ENCODE measurements around the gene ARHGAP24.

The ARHGAP24 gene

DNA sequence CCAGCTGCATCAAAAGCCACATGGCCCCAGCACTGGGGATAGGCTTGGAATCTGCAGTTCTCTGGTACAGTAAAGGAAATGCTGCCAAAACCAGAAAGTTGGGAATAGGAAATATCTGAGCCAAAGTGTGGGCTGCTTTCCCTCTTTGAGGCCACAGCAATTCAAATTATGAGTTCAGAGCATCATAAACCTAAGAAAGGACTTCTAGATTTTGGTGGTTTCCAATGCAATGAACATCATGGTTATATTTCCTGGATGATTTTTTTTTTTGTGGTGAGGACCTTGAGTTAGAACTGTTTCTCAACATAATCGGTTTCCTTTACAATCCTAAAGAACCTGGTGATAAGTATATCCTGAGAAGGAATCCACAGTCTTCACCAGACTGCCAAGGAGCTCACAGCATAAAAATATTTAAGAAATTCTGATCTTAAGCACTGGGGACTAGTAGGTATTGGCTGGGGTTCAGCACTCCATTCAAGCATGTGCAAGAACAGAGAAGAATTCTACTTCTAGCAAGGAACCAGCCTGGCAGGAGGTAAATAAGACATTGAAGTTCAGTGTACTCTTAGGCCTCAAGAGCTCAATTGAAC is 29.8 kb upstream of the ARHGAP24 start:
- WGBS (ENCODE audit: insufficient coverage), result no CpG with 5 or more reads among the region's 1 CpG
- H3K27ac ChIP-seq (ENCODE audit: insufficient read depth in 1 of 2, low read depth in 1 of 2, low read length in 2 of 2, poor library complexity in 1 of 2, severe bottlenecking in 2 of 2), result no peak overlapping the region
- no peaks in the 10 kb centered on the region for H3K36me3 ChIP-seq (ENCODE audit: control insufficient read depth in 4 of 4, insufficient read depth in 4 of 4, low read length in 3 of 4)
- no peak for DNase-seq
- H3K4me1 ChIP-seq (ENCODE audit: control extremely low read depth in 1 of 4, control insufficient read depth in 4 of 4, insufficient read depth in 4 of 4, low read length in 3 of 4), result peaks cover 0 to 4% (median 2%) of the 10 kb centered on the region in 4 experiments
- ChIA-PET POLR2A (no interaction called here), CTCF (no interaction called here)
- no peaks in the 10 kb centered on the region for H3K27me3 ChIP-seq (replicated peaks in 2 of 5; ENCODE audit: control insufficient read depth in 4 of 5, insufficient read depth in 5 of 5, low read length in 4 of 5)
- H3K9me3 ChIP-seq (ENCODE audit: control extremely low read depth in 1 of 5, control insufficient read depth in 4 of 5, insufficient read depth in 2 of 5, low read depth in 1 of 5, low read length in 4 of 5), result no peaks in the 10 kb centered on the region
- no peak overlapping the region for H3K4me3 ChIP-seq (ENCODE audit: control insufficient read depth in 1 of 7, extremely low read depth in 1 of 7, insufficient read depth in 4 of 7, low read depth in 2 of 7, low read length in 6 of 7)

- Histone ChIP-seq H3K27ac (ENCODE audit: insufficient read depth in 1 of 2, low read depth in 1 of 2, low read length in 2 of 2, poor library complexity in 1 of 2, severe bottlenecking in 2 of 2) (no peak overlapping the region), H3K36me3 (ENCODE audit: control insufficient read depth in 4 of 4, insufficient read depth in 4 of 4, low read length in 3 of 4) (no peaks in the 10 kb centered on the region), H3K4me1 (ENCODE audit: control extremely low read depth in 1 of 4, control insufficient read depth in 4 of 4, insufficient read depth in 4 of 4, low read length in 3 of 4) (peaks cover 0 to 4% (median 2%) of the 10 kb centered on the region in 4 experiments), H3K4me3 (ENCODE audit: control insufficient read depth in 1 of 7, extremely low read depth in 1 of 7, insufficient read depth in 4 of 7, low read depth in 2 of 7, low read length in 6 of 7) (no peak overlapping the region), H3K9me3 (ENCODE audit: control extremely low read depth in 1 of 5, control insufficient read depth in 4 of 5, insufficient read depth in 2 of 5, low read depth in 1 of 5, low read length in 4 of 5) (no peaks in the 10 kb centered on the region), H3K27me3 (replicated peaks in 2 of 5; ENCODE audit: control insufficient read depth in 4 of 5, insufficient read depth in 5 of 5, low read length in 4 of 5) (no peaks in the 10 kb centered on the region)
- no CpG with 5 or more reads among the region's 2 CpGs for WGBS (ENCODE audit: insufficient coverage)
- no peak for DNase-seq
- POLR2A ChIA-PET, result no interaction called here
- CTCF ChIA-PET, result interaction anchor here (0.7 kb wide), 1 partner anchor 494 kb away, joined by 5 read pairs; no protein-coding TSS in a partner anchor
Observed at GRCh38 chr4:85446141-85446861, 28.6 kb upstream of the ARHGAP24 start.

- WGBS (ENCODE audit: insufficient coverage), result 92% methylated on average over 6 of the region's 6 CpGs
- Histone ChIP-seq H3K27ac (ENCODE audit: insufficient read depth in 1 of 2, low read depth in 1 of 2, low read length in 2 of 2, poor library complexity in 1 of 2, severe bottlenecking in 2 of 2) (no peak overlapping the region), H3K4me1 (ENCODE audit: control extremely low read depth in 1 of 4, control insufficient read depth in 4 of 4, insufficient read depth in 4 of 4, low read length in 3 of 4) (peaks cover 0 to 4% (median under 1%) of the 10 kb centered on the region in 4 experiments), H3K36me3 (ENCODE audit: control insufficient read depth in 4 of 4, insufficient read depth in 4 of 4, low read length in 3 of 4) (no peaks in the 10 kb centered on the region), H3K27me3 (replicated peaks in 2 of 5; ENCODE audit: control insufficient read depth in 4 of 5, insufficient read depth in 5 of 5, low read length in 4 of 5) (no peaks in the 10 kb centered on the region), H3K9me3 (ENCODE audit: control extremely low read depth in 1 of 5, control insufficient read depth in 4 of 5, insufficient read depth in 2 of 5, low read depth in 1 of 5, low read length in 4 of 5) (no peaks in the 10 kb centered on the region), H3K4me3 (ENCODE audit: control insufficient read depth in 1 of 7, extremely low read depth in 1 of 7, insufficient read depth in 4 of 7, low read depth in 2 of 7, low read length in 6 of 7) (no peak overlapping the region)
- CTCF ChIA-PET, result interaction anchor here (0.7 kb wide), 1 partner anchor 16 kb away, joined by 3 read pairs; no protein-coding TSS in a partner anchor
- DNase-seq, result no peak
- POLR2A ChIA-PET, result no interaction called here
Observed at GRCh38 chr4:85448906-85449890, 25.8 kb upstream of the ARHGAP24 start.

DNA sequence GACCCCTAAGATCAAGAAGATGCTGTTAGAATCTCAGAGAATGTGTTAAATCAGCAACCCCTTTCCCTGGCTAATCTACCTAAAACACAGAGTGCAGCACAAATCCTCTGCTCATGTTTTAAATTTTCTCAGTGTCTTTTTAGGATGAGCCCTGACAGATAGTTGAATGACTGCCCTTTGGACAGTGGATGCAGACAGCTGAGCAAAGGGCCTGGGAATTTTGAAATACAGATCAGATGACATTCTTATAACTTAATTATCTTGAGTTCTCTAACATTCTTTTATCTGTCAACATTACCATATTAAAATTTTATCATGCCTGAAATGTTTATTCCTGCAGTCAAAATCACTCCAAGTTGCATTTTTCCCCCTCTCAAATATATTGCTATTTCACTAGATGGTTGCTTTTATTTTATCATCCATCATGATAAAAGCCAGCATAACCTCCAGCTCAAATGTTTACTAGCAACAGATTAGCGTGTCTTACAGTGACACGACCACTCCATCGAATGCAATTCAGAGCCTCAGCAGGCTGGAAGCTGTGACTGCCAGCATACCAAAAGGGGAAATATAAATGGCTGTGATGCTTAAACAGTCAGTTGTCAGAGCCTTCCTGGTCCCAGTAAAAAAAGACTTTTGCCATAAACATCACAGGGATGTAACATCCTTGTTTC is 22.8 kb upstream of the ARHGAP24 start:
- ChIA-PET POLR2A (no interaction called here), CTCF (no interaction called here)
- no peaks in the 10 kb centered on the region for H3K27me3 ChIP-seq (replicated peaks in 2 of 5; ENCODE audit: control insufficient read depth in 4 of 5, insufficient read depth in 5 of 5, low read length in 4 of 5)
- DNase-seq, result no peak
- H3K4me1 ChIP-seq (ENCODE audit: control extremely low read depth in 1 of 4, control insufficient read depth in 4 of 4, insufficient read depth in 4 of 4, low read length in 3 of 4), result no peaks in the 10 kb centered on the region
- H3K36me3 ChIP-seq (ENCODE audit: control insufficient read depth in 4 of 4, insufficient read depth in 4 of 4, low read length in 3 of 4), result no peaks in the 10 kb centered on the region
- no peaks in the 10 kb centered on the region for H3K9me3 ChIP-seq (ENCODE audit: control extremely low read depth in 1 of 5, control insufficient read depth in 4 of 5, insufficient read depth in 2 of 5, low read depth in 1 of 5, low read length in 4 of 5)
- H3K27ac ChIP-seq (ENCODE audit: insufficient read depth in 1 of 2, low read depth in 1 of 2, low read length in 2 of 2, poor library complexity in 1 of 2, severe bottlenecking in 2 of 2), result no peak overlapping the region
- no peak overlapping the region for H3K4me3 ChIP-seq (ENCODE audit: control insufficient read depth in 1 of 7, extremely low read depth in 1 of 7, insufficient read depth in 4 of 7, low read depth in 2 of 7, low read length in 6 of 7)
- WGBS (ENCODE audit: insufficient coverage), result 91% methylated on average over 3 of the region's 3 CpGs

- no peaks in the 10 kb centered on the region for H3K9me3 ChIP-seq (ENCODE audit: control extremely low read depth in 1 of 5, control insufficient read depth in 4 of 5, insufficient read depth in 2 of 5, low read depth in 1 of 5, low read length in 4 of 5)
- H3K4me3 ChIP-seq (ENCODE audit: control insufficient read depth in 1 of 7, extremely low read depth in 1 of 7, insufficient read depth in 4 of 7, low read depth in 2 of 7, low read length in 6 of 7), result no peak overlapping the region
- no peak overlapping the region for H3K27ac ChIP-seq (ENCODE audit: insufficient read depth in 1 of 2, low read depth in 1 of 2, low read length in 2 of 2, poor library complexity in 1 of 2, severe bottlenecking in 2 of 2)
- no peaks in the 10 kb centered on the region for H3K4me1 ChIP-seq (ENCODE audit: control extremely low read depth in 1 of 4, control insufficient read depth in 4 of 4, insufficient read depth in 4 of 4, low read length in 3 of 4)
- no peak for DNase-seq
- POLR2A ChIA-PET, result no interaction called here
- CTCF ChIA-PET, result no interaction called here
- H3K36me3 ChIP-seq (ENCODE audit: control insufficient read depth in 4 of 4, insufficient read depth in 4 of 4, low read length in 3 of 4), result no peaks in the 10 kb centered on the region
- no peaks in the 10 kb centered on the region for H3K27me3 ChIP-seq (replicated peaks in 2 of 5; ENCODE audit: control insufficient read depth in 4 of 5, insufficient read depth in 5 of 5, low read length in 4 of 5)
Observed at GRCh38 chr4:85455942-85456341, 19.0 kb upstream of the ARHGAP24 start.

DNA sequence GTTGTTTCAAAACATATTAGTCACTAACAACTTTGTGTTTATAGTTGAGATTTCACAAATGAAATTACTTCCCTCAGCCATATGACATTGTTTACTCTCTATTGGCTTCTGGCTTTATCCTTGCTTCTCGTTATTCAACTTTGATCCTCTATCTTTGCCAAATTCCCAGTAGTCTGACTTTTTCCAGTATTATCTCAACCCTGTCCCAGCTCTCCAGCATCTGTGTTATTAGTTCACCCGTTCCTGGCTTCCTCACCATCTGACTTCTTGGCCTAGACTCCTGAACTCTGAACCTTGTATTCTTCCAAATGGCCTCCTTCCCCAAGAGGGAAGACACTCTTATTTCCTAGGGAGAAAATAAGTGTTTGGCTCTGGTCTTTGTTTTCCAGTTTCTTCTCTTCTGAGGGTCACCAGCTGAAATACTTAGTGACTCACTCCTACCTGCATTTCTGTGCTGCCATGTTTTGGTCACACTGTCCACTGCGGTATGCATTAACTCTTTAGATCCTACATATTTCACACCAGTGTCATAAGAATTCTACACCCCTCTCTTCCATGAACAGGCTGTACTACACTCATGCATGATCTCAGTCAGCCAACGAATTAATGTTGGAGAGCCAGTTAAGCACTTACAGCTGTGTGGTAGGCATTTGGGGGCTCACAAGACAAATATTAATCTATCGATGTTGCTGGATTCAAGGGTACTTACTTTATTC is 17.0 kb upstream of the ARHGAP24 start:
- ChIA-PET CTCF (interaction anchor here (1.3 kb wide), 1 partner anchor 9 kb away, joined by 4 read pairs; no protein-coding TSS in a partner anchor), POLR2A (interaction anchor here (0.6 kb wide), 1 partner anchor 1025 kb away, joined by 3 read pairs; no protein-coding TSS in a partner anchor)
- DNase-seq, result no peak
- no peak overlapping the region for H3K4me3 ChIP-seq (ENCODE audit: control insufficient read depth in 1 of 7, extremely low read depth in 1 of 7, insufficient read depth in 4 of 7, low read depth in 2 of 7, low read length in 6 of 7)
- no peaks in the 10 kb centered on the region for H3K36me3 ChIP-seq (ENCODE audit: control insufficient read depth in 4 of 4, insufficient read depth in 4 of 4, low read length in 3 of 4)
- 100% methylated on average over 3 of the region's 5 CpGs for WGBS (ENCODE audit: insufficient coverage)
- H3K4me1 ChIP-seq (ENCODE audit: control extremely low read depth in 1 of 4, control insufficient read depth in 4 of 4, insufficient read depth in 4 of 4, low read length in 3 of 4), result no peaks in the 10 kb centered on the region
- H3K9me3 ChIP-seq (ENCODE audit: control extremely low read depth in 1 of 5, control insufficient read depth in 4 of 5, insufficient read depth in 2 of 5, low read depth in 1 of 5, low read length in 4 of 5), result no peaks in the 10 kb centered on the region
- no peaks in the 10 kb centered on the region for H3K27me3 ChIP-seq (replicated peaks in 2 of 5; ENCODE audit: control insufficient read depth in 4 of 5, insufficient read depth in 5 of 5, low read length in 4 of 5)
- H3K27ac ChIP-seq (ENCODE audit: insufficient read depth in 1 of 2, low read depth in 1 of 2, low read length in 2 of 2, poor library complexity in 1 of 2, severe bottlenecking in 2 of 2), result no peak overlapping the region

Data from common myeloid progenitor, CD34-positive (primary cell).